ENCODE measurements around the gene PACSIN2.

GRCh38 chr22:43006753-43007152 lies 8.2 kb downstream of the PACSIN2 start:
- TF ChIP-seq, protein P1, sequence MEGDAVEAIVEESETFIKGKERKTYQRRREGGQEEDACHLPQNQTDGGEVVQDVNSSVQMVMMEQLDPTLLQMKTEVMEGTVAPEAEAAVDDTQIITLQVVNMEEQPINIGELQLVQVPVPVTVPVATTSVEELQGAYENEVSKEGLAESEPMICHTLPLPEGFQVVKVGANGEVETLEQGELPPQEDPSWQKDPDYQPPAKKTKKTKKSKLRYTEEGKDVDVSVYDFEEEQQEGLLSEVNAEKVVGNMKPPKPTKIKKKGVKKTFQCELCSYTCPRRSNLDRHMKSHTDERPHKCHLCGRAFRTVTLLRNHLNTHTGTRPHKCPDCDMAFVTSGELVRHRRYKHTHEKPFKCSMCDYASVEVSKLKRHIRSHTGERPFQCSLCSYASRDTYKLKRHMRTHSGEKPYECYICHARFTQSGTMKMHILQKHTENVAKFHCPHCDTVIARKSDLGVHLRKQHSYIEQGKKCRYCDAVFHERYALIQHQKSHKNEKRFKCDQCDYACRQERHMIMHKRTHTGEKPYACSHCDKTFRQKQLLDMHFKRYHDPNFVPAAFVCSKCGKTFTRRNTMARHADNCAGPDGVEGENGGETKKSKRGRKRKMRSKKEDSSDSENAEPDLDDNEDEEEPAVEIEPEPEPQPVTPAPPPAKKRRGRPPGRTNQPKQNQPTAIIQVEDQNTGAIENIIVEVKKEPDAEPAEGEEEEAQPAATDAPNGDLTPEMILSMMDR (IDR thresholded peaks at IDR 0.05) = no peak
- TF ChIP-seq EP300 (IDR thresholded peaks at IDR 0.05) = no peak
